ENCODE results near the gene LY6G5B. TPM values are rescaled to one million over a fixed set of nuclear protein-coding genes. Genes with fewer than 3 reads are reported as not detected.

The LY6G5B gene
- total RNA-seq, 1 donor from 2014 or later = 2.8 TPM

- H3K27ac ChIP-seq = peak overlapping the region; percentile 93
- no peak for DNase-seq (ENCODE audit: low spot score)
- H3K9me3 ChIP-seq (ENCODE audit: low read depth) = no peaks in the 10 kb centered on the region
- H3K4me2 ChIP-seq = peak overlapping the region; percentile 85
- H3K9ac ChIP-seq = peak overlapping the region; percentile 54
- peaks cover 10% of the 10 kb centered on the region for H4K20me1 ChIP-seq (ENCODE audit: low read depth)
- H3K4me3 Mint-ChIP-seq = peak overlapping the region; percentile 97
- H2AFZ ChIP-seq (replicated peaks) = peak overlapping the region; percentile 88
- no peaks in the 10 kb centered on the region for H3K9me3 Mint-ChIP-seq
- H3K4me1 ChIP-seq = peaks cover 27% of the 10 kb centered on the region
- peaks cover 51% of the 10 kb centered on the region for H3K4me1 Mint-ChIP-seq
- peaks cover 5% of the 10 kb centered on the region for H3K27me3 Mint-ChIP-seq (ENCODE audit: insufficient read depth, low read depth)
- peaks cover 38% of the 10 kb centered on the region for H3F3A ChIP-seq (ENCODE audit: low read depth)
- TF ChIP-seq CTCF (IDR thresholded peaks at IDR 0.05) (no peak), EZH2 (IDR thresholded peaks at IDR 0.05) (no peak), EZH2phosphoT487 (IDR thresholded peaks at IDR 0.05) (no peak)
- peaks cover 70% of the 10 kb centered on the region for H3K79me2 ChIP-seq (ENCODE audit: low read depth)
- H3K36me3 Mint-ChIP-seq = peaks cover 18% of the 10 kb centered on the region
- peak overlapping the region; percentile 90 for H3K4me3 ChIP-seq
- no peaks in the 10 kb centered on the region for H3K36me3 ChIP-seq
- no peaks in the 10 kb centered on the region for H3K27me3 ChIP-seq
- peak overlapping the region; percentile 97 for H3K27ac Mint-ChIP-seq
These were observed 5.6 kb upstream of the LY6G5B start for GRCh38 chr6:31663961-31664789.

- Histone ChIP-seq H3K4me2 (peak within 1 kb of the TSS; percentile 85), H3K4me3 (peak within 1 kb of the TSS; percentile 90), H2AFZ (replicated peaks) (peak within 1 kb of the TSS; percentile 88), H4K20me1 (ENCODE audit: low read depth) (peaks cover 3% of the 10 kb centered on the region), H3K9me3 (ENCODE audit: low read depth) (no peaks in the 10 kb centered on the region), H3K79me2 (ENCODE audit: low read depth) (peaks cover 63% of the 10 kb centered on the region), H3K27me3 (no peaks in the 10 kb centered on the region), H3K36me3 (no peaks in the 10 kb centered on the region), H3F3A (ENCODE audit: low read depth) (peaks cover 38% of the 10 kb centered on the region), H3K9ac (peak within 1 kb of the TSS; percentile 54), H3K4me1 (peaks cover 20% of the 10 kb centered on the region), H3K27ac (peak within 1 kb of the TSS; percentile 93)
- peaks cover 18% of the 10 kb centered on the region for H3K36me3 Mint-ChIP-seq
- peak within 1 kb of the TSS; percentile 97 for H3K4me3 Mint-ChIP-seq
- no peaks in the 10 kb centered on the region for H3K9me3 Mint-ChIP-seq
- DNase-seq (ENCODE audit: low spot score) = peak; percentile 90
- peaks cover 44% of the 10 kb centered on the region for H3K4me1 Mint-ChIP-seq
- peaks cover 5% of the 10 kb centered on the region for H3K27me3 Mint-ChIP-seq (ENCODE audit: insufficient read depth, low read depth)
- TF ChIP-seq CTCF (IDR thresholded peaks at IDR 0.05) = no peak
- peak within 1 kb of the TSS; percentile 97 for H3K27ac Mint-ChIP-seq
These were observed 4.8 kb upstream of the LY6G5B start, which contains the start of gene GPANK1 for GRCh38 chr6:31664790-31665500. GPANK1 (minus strand) TSS chr6:31664997; CDS start chr6:31664478, 519 bp downstream.

- Mint-ChIP-seq H3K4me1 (peaks cover 41% of the 10 kb centered on the region), H3K36me3 (peaks cover 23% of the 10 kb centered on the region)
- no peaks in the 10 kb centered on the region for H3K36me3 ChIP-seq
These were observed 4.1 kb upstream of the LY6G5B start, which contains the start of gene CSNK2B for GRCh38 chr6:31665501-31666336. CSNK2B (plus strand) TSS chr6:31666080; CDS start chr6:31666832, 752 bp downstream.

More at GRCh38 chr6:31665501-31666336, 4.1 kb upstream of the LY6G5B start, which contains the start of gene CSNK2B:
- peaks cover 33% of the 10 kb centered on the region for H3F3A ChIP-seq (ENCODE audit: low read depth)
- Mint-ChIP-seq H3K9me3 (no peaks in the 10 kb centered on the region), H3K27me3 (ENCODE audit: insufficient read depth, low read depth) (peaks cover 5% of the 10 kb centered on the region), H3K4me3 (peak within 1 kb of the TSS; percentile 97), H3K27ac (peak within 1 kb of the TSS; percentile 97)
- peak within 1 kb of the TSS; percentile 88 for H2AFZ ChIP-seq (replicated peaks)
- H3K27me3 ChIP-seq = no peaks in the 10 kb centered on the region
- H4K20me1 ChIP-seq (ENCODE audit: low read depth) = no peaks in the 10 kb centered on the region
- H3K9me3 ChIP-seq (ENCODE audit: low read depth) = no peaks in the 10 kb centered on the region
- peak within 1 kb of the TSS; percentile 84 for H3K9ac ChIP-seq
- H3K4me2 ChIP-seq = peak within 1 kb of the TSS; percentile 85
- peaks cover 57% of the 10 kb centered on the region for H3K79me2 ChIP-seq (ENCODE audit: low read depth)
- H3K4me3 ChIP-seq = peak within 1 kb of the TSS; percentile 90
- TF ChIP-seq EZH2 (IDR thresholded peaks at IDR 0.05) (no peak), CTCF (IDR thresholded peaks at IDR 0.05) (no peak), EZH2phosphoT487 (IDR thresholded peaks at IDR 0.05) (no peak)
- peaks cover 17% of the 10 kb centered on the region for H3K4me1 ChIP-seq
- H3K27ac ChIP-seq = peak within 1 kb of the TSS; percentile 93
- peak; percentile 98 for DNase-seq (ENCODE audit: low spot score)

Data from neural progenitor cell (in vitro differentiated cells).